Neural progenitor cell (in vitro differentiated cells): ENCODE measurements around the gene FIBCD1. TPM values are rescaled to one million over a fixed set of nuclear protein-coding genes. Genes with fewer than 3 reads are reported as not detected.

Experiments
- DNase-seq: peaks from one replicate; pipeline ENCODE4 v3.0.0-alpha.2; 2016; ENCODE audit warnings: low spot score
- H2AFZ ChIP-seq: fragments of 200-600 bp; sonication (generic); replicated peaks from 2 replicates; pipeline ENCODE4 v1.6.1; 2016; ENCODE audit warnings: antibody characterized with exemption
- H3F3A ChIP-seq: fragments of 200-600 bp; sonication (generic); 2 replicates; pipeline ENCODE4 v1.6.1; 2016; ENCODE audit warnings: antibody characterized with exemption, low read depth
- H3K27ac ChIP-seq: fragments of 200-600 bp; sonication (generic); 2 replicates; pipeline ENCODE4 v1.5.1; 2016; ENCODE audit warnings: mild to moderate bottlenecking
- H3K27me3 ChIP-seq: fragments of 200-600 bp; sonication (generic); 2 replicates; pipeline ENCODE4 v1.6.1; 2016; ENCODE audit warnings: mild to moderate bottlenecking, moderate library complexity
- H3K36me3 ChIP-seq: fragments of 200-600 bp; sonication (generic); 2 replicates; pipeline ENCODE4 v1.5.1; 2016
- H3K4me1 ChIP-seq: fragments of 200-600 bp; sonication (generic); 2 replicates; pipeline ENCODE4 v1.6.1; 2016; ENCODE audit warnings: mixed run types
- H3K4me2 ChIP-seq: fragments of 200-600 bp; sonication (generic); 2 replicates; pipeline ENCODE4 v1.6.1; 2016
- H3K4me3 ChIP-seq: fragments of 200-600 bp; sonication (generic); 2 replicates; pipeline ENCODE4 v1.5.1; 2016
- H3K79me2 ChIP-seq: fragments of 200-600 bp; sonication (generic); 2 replicates; pipeline ENCODE4 v1.6.1; 2016; ENCODE audit warnings: low read depth
- H3K9ac ChIP-seq: fragments of 200-600 bp; sonication (generic); 2 replicates; pipeline ENCODE4 v1.6.1; 2016
- H3K9me3 ChIP-seq: fragments of 200-600 bp; sonication (generic); 2 replicates; pipeline ENCODE4 v1.5.1; 2016; ENCODE audit warnings: low read depth
- H4K20me1 ChIP-seq: fragments of 200-600 bp; sonication (generic); 2 replicates; pipeline ENCODE4 v1.6.1; 2016; ENCODE audit warnings: low read depth
- H3K27ac Mint-ChIP-seq: 3 replicates; pipeline ENCODE4 v1.8.0; 2021; ENCODE audit warnings: mixed read lengths
- H3K27me3 Mint-ChIP-seq: 2 replicates; pipeline ENCODE4 v1.8.0; 2022; ENCODE audit warnings: low read depth, mild to moderate bottlenecking, inconsistent platforms, moderate library complexity, mixed read lengths; ENCODE audit not compliant: insufficient read depth
- H3K36me3 Mint-ChIP-seq: 3 replicates; pipeline ENCODE4 v1.8.0; 2021; ENCODE audit warnings: mixed read lengths
- H3K4me1 Mint-ChIP-seq: 3 replicates; pipeline ENCODE4 v1.8.0; 2021; ENCODE audit warnings: mixed read lengths
- H3K4me3 Mint-ChIP-seq: 3 replicates; pipeline ENCODE4 v1.8.0; 2021; ENCODE audit warnings: mild to moderate bottlenecking, moderate library complexity, mixed read lengths
- H3K9me3 Mint-ChIP-seq: 3 replicates; pipeline ENCODE4 v1.8.0; 2020; ENCODE audit warnings: mixed read lengths
- EZH2 ChIP-seq: fragments of 200-600 bp; sonication (generic); IDR thresholded peaks from 2 replicates; pipeline ENCODE4 v1.6.1; 2017; ENCODE audit warnings: antibody characterized with exemption, mild to moderate bottlenecking, moderate library complexity
- EZH2phosphoT487 ChIP-seq: fragments of 200-600 bp; sonication (generic); IDR thresholded peaks from 2 replicates; pipeline ENCODE4 v1.6.1; 2017; ENCODE audit warnings: antibody characterized with exemption
- total RNA-seq: library from RNA; depleted of rRNA; stranded (reverse); fragments of >200 nt; gene quantifications from 2 replicates; pipeline ENCODE4 v1.2.3, GENCODE V29; 2015; ENCODE audit warnings: low replicate concordance
- TF ChIP-seq, protein P1 (sequence below): fragments of 200-600 bp; sonication (generic); IDR thresholded peaks from 2 replicates; pipeline ENCODE4 v1.5.1; 2017; ENCODE audit warnings: antibody characterized with exemption, mild to moderate bottlenecking

Gene FIBCD1
- total RNA-seq, 1 donor from 2014 or later, result 1.8 TPM

DNA sequence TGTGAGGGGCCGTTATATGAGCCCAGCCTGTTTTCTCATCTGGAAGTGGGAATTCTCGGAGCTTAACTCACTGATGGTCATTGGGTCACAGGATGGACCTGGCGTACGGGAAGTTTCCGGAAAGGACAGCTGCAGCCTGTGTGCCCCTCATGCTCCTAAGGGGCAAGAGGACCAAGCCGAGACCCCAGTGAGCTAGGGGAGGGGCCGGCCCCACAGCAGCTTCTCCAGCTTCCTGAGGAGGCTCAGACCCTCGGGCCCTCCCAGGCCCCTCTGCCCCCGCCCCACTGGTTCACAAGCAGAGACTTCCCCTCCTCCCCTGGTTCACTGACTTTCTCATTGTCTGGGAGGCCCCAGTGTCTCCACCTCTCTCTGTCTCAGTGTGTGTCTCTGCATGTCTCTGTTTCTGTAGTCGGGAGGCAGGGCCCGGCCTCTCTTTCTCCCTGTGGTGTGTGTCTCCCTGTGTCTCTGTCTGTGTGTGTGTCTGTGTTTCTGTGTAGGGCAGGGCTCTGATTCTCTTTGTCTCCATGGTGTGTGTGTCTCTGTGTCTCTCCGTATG is 32.3 kb upstream of the FIBCD1 start:
- DNase-seq, result no peak
- peaks cover 14% of the 10 kb centered on the region for H3K27me3 Mint-ChIP-seq

DNA sequence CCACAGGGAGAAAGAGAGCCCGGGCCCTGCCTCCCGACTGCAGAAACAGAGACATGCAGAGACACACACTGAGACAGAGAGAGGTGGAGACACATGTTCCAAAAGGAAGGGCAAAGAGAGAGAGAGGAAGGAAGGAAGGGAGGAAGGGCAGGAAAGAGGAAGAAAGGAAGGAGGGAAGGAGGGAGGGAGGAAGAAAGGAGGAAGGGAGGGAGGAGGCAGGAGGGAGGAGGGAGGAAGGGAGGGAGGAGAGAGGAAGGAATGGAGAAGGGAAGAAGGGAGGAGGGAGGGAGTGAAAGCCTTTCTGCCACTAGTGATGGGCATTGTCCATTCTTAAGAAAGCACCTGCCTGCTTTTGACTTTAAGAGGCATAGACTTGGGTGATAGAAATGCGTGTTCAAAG is 31.8 kb upstream of the FIBCD1 start:
- no peaks in the 10 kb centered on the region for H3K9me3 Mint-ChIP-seq
- H3K36me3 Mint-ChIP-seq, result no peaks in the 10 kb centered on the region
- H3K79me2 ChIP-seq, result no peaks in the 10 kb centered on the region
- H3K9me3 ChIP-seq, result no peaks in the 10 kb centered on the region
- H3K4me1 ChIP-seq, result peaks cover 6% of the 10 kb centered on the region
- H3K4me2 ChIP-seq, result no peak overlapping the region
- H2AFZ ChIP-seq, result peak overlapping the region; percentile 73
- no peaks in the 10 kb centered on the region for H4K20me1 ChIP-seq
- H3K27ac ChIP-seq, result no peak overlapping the region
- no peak for DNase-seq
- no peak overlapping the region for H3K4me3 ChIP-seq
- H3K4me1 Mint-ChIP-seq, result peaks cover 25% of the 10 kb centered on the region
- H3K27ac Mint-ChIP-seq, result no peak overlapping the region
- H3K27me3 ChIP-seq, result no peaks in the 10 kb centered on the region
- peaks cover 17% of the 10 kb centered on the region for H3F3A ChIP-seq
- peaks cover 14% of the 10 kb centered on the region for H3K27me3 Mint-ChIP-seq
- H3K36me3 ChIP-seq, result no peaks in the 10 kb centered on the region
- TF ChIP-seq, protein P1, sequence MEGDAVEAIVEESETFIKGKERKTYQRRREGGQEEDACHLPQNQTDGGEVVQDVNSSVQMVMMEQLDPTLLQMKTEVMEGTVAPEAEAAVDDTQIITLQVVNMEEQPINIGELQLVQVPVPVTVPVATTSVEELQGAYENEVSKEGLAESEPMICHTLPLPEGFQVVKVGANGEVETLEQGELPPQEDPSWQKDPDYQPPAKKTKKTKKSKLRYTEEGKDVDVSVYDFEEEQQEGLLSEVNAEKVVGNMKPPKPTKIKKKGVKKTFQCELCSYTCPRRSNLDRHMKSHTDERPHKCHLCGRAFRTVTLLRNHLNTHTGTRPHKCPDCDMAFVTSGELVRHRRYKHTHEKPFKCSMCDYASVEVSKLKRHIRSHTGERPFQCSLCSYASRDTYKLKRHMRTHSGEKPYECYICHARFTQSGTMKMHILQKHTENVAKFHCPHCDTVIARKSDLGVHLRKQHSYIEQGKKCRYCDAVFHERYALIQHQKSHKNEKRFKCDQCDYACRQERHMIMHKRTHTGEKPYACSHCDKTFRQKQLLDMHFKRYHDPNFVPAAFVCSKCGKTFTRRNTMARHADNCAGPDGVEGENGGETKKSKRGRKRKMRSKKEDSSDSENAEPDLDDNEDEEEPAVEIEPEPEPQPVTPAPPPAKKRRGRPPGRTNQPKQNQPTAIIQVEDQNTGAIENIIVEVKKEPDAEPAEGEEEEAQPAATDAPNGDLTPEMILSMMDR, result no peak
- TF ChIP-seq EZH2 (no peak), EZH2phosphoT487 (no peak)
- H3K4me3 Mint-ChIP-seq, result no peak overlapping the region
- no peak overlapping the region for H3K9ac ChIP-seq

More for the DNA sequence above, 32.3 kb upstream of the FIBCD1 start:
- Histone ChIP-seq H3K4me3 (no peak overlapping the region), H3K4me2 (no peak overlapping the region), H3K27me3 (no peaks in the 10 kb centered on the region), H3K27ac (no peak overlapping the region), H3K9ac (no peak overlapping the region), H3K4me1 (peaks cover 6% of the 10 kb centered on the region), H2AFZ (peak overlapping the region; percentile 73), H3K9me3 (no peaks in the 10 kb centered on the region), H4K20me1 (no peaks in the 10 kb centered on the region), H3K79me2 (no peaks in the 10 kb centered on the region), H3F3A (peaks cover 17% of the 10 kb centered on the region), H3K36me3 (no peaks in the 10 kb centered on the region)
- Mint-ChIP-seq H3K4me3 (no peak overlapping the region), H3K4me1 (peaks cover 25% of the 10 kb centered on the region), H3K27ac (peak overlapping the region; percentile 26), H3K9me3 (no peaks in the 10 kb centered on the region), H3K36me3 (no peaks in the 10 kb centered on the region)
- TF ChIP-seq, protein P1, result no peak
- TF ChIP-seq EZH2phosphoT487 (no peak), EZH2 (no peak)

DNA sequence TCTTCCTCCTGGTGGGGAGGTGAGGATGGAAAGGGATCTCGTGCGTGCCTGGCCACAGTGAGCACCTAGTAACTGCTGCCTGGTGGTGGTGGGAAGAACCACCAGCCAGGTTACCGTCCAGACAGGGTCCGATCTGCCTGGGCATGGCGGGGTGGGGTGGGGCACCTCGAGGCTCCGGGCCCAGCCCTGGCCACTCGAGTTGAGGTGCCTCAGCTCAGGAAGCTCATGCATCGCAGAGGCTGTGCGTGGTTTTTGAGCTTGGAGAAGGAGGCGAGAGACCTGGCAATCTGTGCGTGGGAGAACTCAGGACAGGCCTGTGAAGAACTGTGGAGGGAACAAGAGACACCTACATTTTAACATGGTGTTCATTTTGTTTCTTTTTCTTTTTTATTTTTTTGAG is 31.0 kb upstream of the FIBCD1 start:
- no peak overlapping the region for H2AFZ ChIP-seq
- H3K27ac ChIP-seq, result no peak overlapping the region
- no peak for DNase-seq

More for the DNA sequence above, 31.0 kb upstream of the FIBCD1 start:
- no peaks in the 10 kb centered on the region for H3K27me3 ChIP-seq
- H3K9me3 ChIP-seq, result no peaks in the 10 kb centered on the region
- H3F3A ChIP-seq, result peaks cover 17% of the 10 kb centered on the region
- Mint-ChIP-seq H3K4me1 (peaks cover 25% of the 10 kb centered on the region), H3K36me3 (no peaks in the 10 kb centered on the region), H3K4me3 (no peak overlapping the region), H3K27me3 (peaks cover 14% of the 10 kb centered on the region), H3K27ac (no peak overlapping the region), H3K9me3 (no peaks in the 10 kb centered on the region)
- no peaks in the 10 kb centered on the region for H4K20me1 ChIP-seq
- H3K4me1 ChIP-seq, result peaks cover 6% of the 10 kb centered on the region
- TF ChIP-seq EZH2phosphoT487 (no peak), EZH2 (no peak)
- TF ChIP-seq, protein P1, result no peak
- H3K36me3 ChIP-seq, result no peaks in the 10 kb centered on the region
- H3K4me3 ChIP-seq, result no peak overlapping the region
- no peak overlapping the region for H3K4me2 ChIP-seq
- no peak overlapping the region for H3K9ac ChIP-seq
- H3K79me2 ChIP-seq, result no peaks in the 10 kb centered on the region
